H1 (cell line): Measurements from ENCODE around the gene FAM83F. TPM values are rescaled to one million over a fixed set of nuclear protein-coding genes. Genes with fewer than 3 reads are reported as not detected.

Experiments
- CTCF ChIP-seq, 3 experiments: IDR thresholded peaks; 1 replicate in 2 of 3; 2 replicates in 1 of 3; pipeline versions ENCODE4 v1.5.1 to v1.6.1; 2011; ENCODE audit warnings: low read length in 3 of 3, mild to moderate bottlenecking in 3 of 3, inconsistent platforms in 2 of 3, low read depth in 1 of 3, moderate library complexity in 1 of 3; ENCODE audit not compliant: insufficient read depth in 1 of 3; ENCODE audit errors: control extremely low read depth in 1 of 3
- polyA plus RNA-seq, 7 experiments: library from polyadenylated mRNA; depleted of rRNA in 3 of 7; stranded (reverse) in 5 of 7; unstranded in 2 of 7; fragments of >200 nt in 5 of 7; fragments of 200-250 nt in 2 of 7; gene quantifications; 1 replicate in 5 of 7; 2 replicates in 1 of 7; 4 replicates in 1 of 7; pipeline versions ENCODE4 v1.2.1 to v1.2.3, GENCODE V29; 2011 to 2013; ENCODE audit warnings: missing spikeins in 2 of 7, mixed read lengths in 2 of 7
- total RNA-seq: library from RNA; stranded (reverse); fragmentation: NEBNext Ultra II Directional; extraction: Animal tissue kit (Norgen Biotek cat#: 25700); gene quantifications from 2 replicates; pipeline ENCODE4 v1.2.1, GENCODE V29; 2021

Gene FAM83F
- total and polyA plus RNA-seq, 2 of the 8 experiments (the other 6 are each of a cell fraction or from before 2014, with no cell fraction given), result 8.6 to 18.9 TPM

DNA sequence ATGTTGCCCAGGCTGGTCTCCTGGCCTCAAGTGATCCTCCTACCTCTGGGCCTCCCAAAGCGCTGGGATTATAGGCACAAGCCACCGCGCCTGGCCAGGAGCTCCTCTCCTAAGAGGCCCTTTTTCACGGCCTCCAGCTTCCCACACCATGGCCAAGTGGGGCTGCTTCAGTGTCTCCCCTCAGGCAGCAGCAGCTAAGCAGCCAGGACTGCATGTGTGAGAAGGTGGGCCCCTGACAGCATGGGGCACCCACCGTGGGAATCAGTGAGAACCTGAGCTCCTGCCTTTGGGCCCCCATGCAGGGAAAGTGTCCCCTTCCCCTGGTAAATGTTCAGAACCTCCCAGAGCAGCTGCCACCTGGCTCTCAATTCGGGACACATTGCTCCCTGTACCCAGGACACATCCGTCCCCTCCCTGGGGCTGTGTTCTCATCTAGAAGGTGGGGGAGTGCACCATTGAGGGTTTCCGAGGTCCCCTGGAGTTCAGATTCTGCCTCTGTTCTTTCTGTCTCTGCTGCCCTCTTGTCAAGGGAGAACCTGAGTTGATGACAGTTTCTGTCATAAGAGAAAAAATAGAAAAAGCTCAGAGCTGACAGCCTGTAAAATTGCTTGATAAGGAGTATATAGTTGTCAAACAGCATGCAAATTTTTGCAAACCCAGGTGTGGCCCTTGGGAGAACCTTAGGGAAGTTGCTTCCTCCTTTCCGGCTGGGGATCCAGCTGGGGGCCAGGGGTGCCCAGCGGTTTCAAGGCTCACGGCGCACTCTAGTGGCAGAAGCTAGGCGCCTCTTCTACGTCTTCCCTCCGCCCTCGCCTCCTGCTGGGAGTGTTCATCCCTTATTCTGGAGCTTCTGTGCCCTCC, 29.7 kb downstream of the FAM83F start (continued):
- peak; percentile 89 to 95 (median 90) for TF ChIP-seq CTCF (IDR thresholded peaks at IDR 0.05; ENCODE audit: control extremely low read depth in 1 of 3, insufficient read depth in 1 of 3, low read depth in 1 of 3, low read length in 3 of 3)
